GM23338 (cell line): ENCODE results near the gene RNASE7. TPM values are rescaled to one million over a fixed set of nuclear protein-coding genes. Genes with fewer than 3 reads are reported as not detected.

Experiments
- ATAC-seq: fragments of 200-7000 bp; cut with Tn5 transposase; 3 replicates; pipeline ENCODE4 v1.9.1; 2020
- DNase-seq: peaks from one replicate; pipeline ENCODE4 v3.0.0-alpha.2; 2015; ENCODE audit warnings: low spot score
- H2AFZ ChIP-seq: fragments of 200-600 bp; sonication (generic); 2 replicates; pipeline ENCODE4 v1.8.0; 2016; ENCODE audit warnings: antibody characterized with exemption, mild to moderate bottlenecking, moderate library complexity
- H3F3A ChIP-seq: fragments of 200-600 bp; sonication (generic); replicated peaks from 2 replicates; pipeline ENCODE4 v1.8.0; 2017; ENCODE audit warnings: antibody characterized with exemption, mixed run types, low read depth
- H3K27ac ChIP-seq: fragments of 200-600 bp; sonication (generic); 2 replicates; pipeline ENCODE4 v1.6.1; 2016; ENCODE audit warnings: low read depth
- H3K27me3 ChIP-seq: fragments of 200-600 bp; sonication (generic); 2 replicates; pipeline ENCODE4 v1.8.0; 2016; ENCODE audit warnings: mild to moderate bottlenecking, mixed run types, moderate library complexity; ENCODE audit not compliant: insufficient read depth
- H3K36me3 ChIP-seq: fragments of 200-600 bp; sonication (generic); 2 replicates; pipeline ENCODE4 v1.8.0; 2016; ENCODE audit warnings: mild to moderate bottlenecking; ENCODE audit not compliant: insufficient read depth
- H3K4me1 ChIP-seq: fragments of 200-600 bp; sonication (generic); 2 replicates; pipeline ENCODE4 v1.8.0; 2016; ENCODE audit warnings: mild to moderate bottlenecking, moderate library complexity; ENCODE audit not compliant: insufficient read depth
- H3K4me2 ChIP-seq: fragments of 200-600 bp; sonication (generic); 2 replicates; pipeline ENCODE4 v1.7.1; 2017; ENCODE audit warnings: mixed run types
- H3K4me3 ChIP-seq: fragments of 200-600 bp; sonication (generic); 2 replicates; pipeline ENCODE4 v1.6.1; 2016; ENCODE audit warnings: mixed run types
- H3K79me2 ChIP-seq: fragments of 200-600 bp; sonication (generic); replicated peaks from 2 replicates; pipeline ENCODE4 v1.8.0; 2017; ENCODE audit warnings: mild to moderate bottlenecking; ENCODE audit not compliant: insufficient read depth
- H3K9me2 ChIP-seq: fragments of 200-600 bp; sonication (generic); 2 replicates; pipeline ENCODE4 v1.8.0; 2017; ENCODE audit not compliant: insufficient read depth
- H4K20me1 ChIP-seq: fragments of 200-600 bp; sonication (generic); replicated peaks from 2 replicates; pipeline ENCODE4 v1.8.0; 2017; ENCODE audit warnings: mild to moderate bottlenecking; ENCODE audit not compliant: insufficient read depth
- H3K27ac Mint-ChIP-seq: 2 replicates; pipeline ENCODE4 v1.8.0; 2020; ENCODE audit warnings: inconsistent platforms, mild to moderate bottlenecking, moderate library complexity, mixed read lengths
- H3K27me3 Mint-ChIP-seq: 3 replicates; pipeline ENCODE4 v1.8.0; 2022; ENCODE audit warnings: low read depth, mild to moderate bottlenecking, moderate library complexity, mixed read lengths, inconsistent platforms; ENCODE audit not compliant: insufficient read depth, poor library complexity
- H3K36me3 Mint-ChIP-seq: 3 replicates; pipeline ENCODE4 v1.8.0; 2021; ENCODE audit warnings: low read depth, mild to moderate bottlenecking, inconsistent platforms, moderate library complexity, mixed read lengths
- H3K4me1 Mint-ChIP-seq: 3 replicates; pipeline ENCODE4 v1.8.0; 2020; ENCODE audit warnings: mild to moderate bottlenecking, inconsistent platforms, mixed read lengths
- H3K4me3 Mint-ChIP-seq: 3 replicates; pipeline ENCODE4 v1.8.0; 2021; ENCODE audit warnings: moderate library complexity, mild to moderate bottlenecking, inconsistent platforms, mixed read lengths
- H3K9me3 Mint-ChIP-seq: 3 replicates; pipeline ENCODE4 v1.8.0; 2020; ENCODE audit warnings: moderate library complexity, mild to moderate bottlenecking, inconsistent platforms, mixed read lengths
- CREB1 ChIP-seq: fragments of 250-450 bp; sonication (Bioruptor Pico); IDR thresholded peaks from 2 replicates; pipeline ENCODE4 v1.5.0; 2020; ENCODE audit warnings: low read depth, mild to moderate bottlenecking, moderate library complexity
- CTCF ChIP-seq, 2 experiments: fragments of 200-600 bp in 1 of 2; sonication (generic) in 1 of 2; conservative IDR thresholded peaks; 2 replicates each; pipeline versions ENCODE4 v1.5.1 to v1.6.1; 2016 to 2017; ENCODE audit warnings: antibody characterized with exemption in 2 of 2, low read depth in 2 of 2, mild to moderate bottlenecking in 2 of 2, moderate library complexity in 1 of 2
- EZH2 ChIP-seq: fragments of 200-600 bp; sonication (generic); IDR thresholded peaks from one replicate; pipeline ENCODE4 v1.8.0; 2017; ENCODE audit warnings: antibody characterized with exemption, mild to moderate bottlenecking, low read depth; ENCODE audit not compliant: unreplicated experiment
- EZH2phosphoT487 ChIP-seq: fragments of 200-600 bp; sonication (generic); IDR thresholded peaks from one replicate; pipeline ENCODE4 v1.8.1; 2018; ENCODE audit warnings: antibody characterized with exemption; ENCODE audit not compliant: unreplicated experiment
- JUNB ChIP-seq: IDR thresholded peaks from one replicate; pipeline ENCODE4 v1.6.1; 2016; ENCODE audit warnings: antibody characterized with exemption; ENCODE audit not compliant: unreplicated experiment
- NANOG ChIP-seq: IDR thresholded peaks from 2 replicates; pipeline ENCODE4 v1.6.1; 2016; ENCODE audit warnings: antibody characterized with exemption, borderline replicate concordance
- POLR2AphosphoS5 ChIP-seq: IDR thresholded peaks from 2 replicates; pipeline ENCODE4 v1.6.1; 2016; ENCODE audit warnings: antibody characterized with exemption, low read depth
- STAT1 ChIP-seq: IDR thresholded peaks from one replicate; pipeline ENCODE4 v1.6.1; 2016; ENCODE audit warnings: antibody characterized with exemption; ENCODE audit not compliant: unreplicated experiment
- ZNF114 ChIP-seq: fragments of 250-450 bp; sonication (Bioruptor Pico); IDR thresholded peaks from 2 replicates; pipeline ENCODE4 v1.5.0; 2020; ENCODE audit warnings: mild to moderate bottlenecking, moderate library complexity
- ZNF331 ChIP-seq: fragments of 250-450 bp; sonication (Bioruptor Pico); IDR thresholded peaks from 2 replicates; pipeline ENCODE4 v1.5.0; 2020; ENCODE audit warnings: low read depth, mild to moderate bottlenecking, moderate library complexity
- ZNF462 ChIP-seq: fragments of 250-450 bp; sonication (Bioruptor Pico); IDR thresholded peaks from 2 replicates; pipeline ENCODE4 v1.5.0; 2020; ENCODE audit warnings: mild to moderate bottlenecking, moderate library complexity
- polyA plus RNA-seq: library from polyadenylated mRNA; unstranded; fragments of >200 nt; fragmentation: Nextera tagmentation; extraction: Ambion mirVana; gene quantifications from 2 replicates; pipeline ENCODE4 v1.2.1, GENCODE V29; 2016
- total RNA-seq: library from RNA; depleted of rRNA; stranded (reverse); fragments of >200 nt; shearing (Covaris generic); gene quantifications from 2 replicates; pipeline ENCODE4 v1.2.3, GENCODE V29; 2014
- TF ChIP-seq, protein P1 (sequence below): IDR thresholded peaks from one replicate; pipeline ENCODE4 v1.6.1; 2018; ENCODE audit warnings: antibody characterized with exemption; ENCODE audit not compliant: unreplicated experiment

RNASE7 gene
- total and polyA plus RNA-seq, 2 experiments from 2014 or later = not detected

GRCh38 chr14:21048638-21049037, 6.5 kb downstream of the RNASE7 start:
- no peaks in the 10 kb centered on the region; the same call in 1 of the 2 replicates for H3K9me2 ChIP-seq
- no peaks in the 10 kb centered on the region for H3K79me2 ChIP-seq
- no peak overlapping the region for H2AFZ ChIP-seq
- Mint-ChIP-seq H3K27ac (no peak overlapping the region), H3K4me3 (no peak overlapping the region), H3K4me1 (no peaks in the 10 kb centered on the region; the same call in 2 of the 3 replicates), H3K27me3 (peaks cover 2% of the 10 kb centered on the region), H3K9me3 (no peaks in the 10 kb centered on the region), H3K36me3 (no peaks in the 10 kb centered on the region)
- H3K27me3 ChIP-seq = no peaks in the 10 kb centered on the region
- DNase-seq (no peak), ATAC-seq (no peak)
- TF ChIP-seq CREB1 (CRISPR knock-in tag) = no peak
- no peak overlapping the region for H3K4me3 ChIP-seq
- no peak overlapping the region for H3K27ac ChIP-seq
- H3K4me2 ChIP-seq = no peak overlapping the region
- no peaks in the 10 kb centered on the region for H3K4me1 ChIP-seq
- H3K36me3 ChIP-seq = no peaks in the 10 kb centered on the region
- H4K20me1 ChIP-seq = no peaks in the 10 kb centered on the region
- no peaks in the 10 kb centered on the region for H3F3A ChIP-seq

GRCh38 chr14:21049271-21049673, 7.1 kb downstream of the RNASE7 start:
- Histone ChIP-seq H4K20me1 (no peaks in the 10 kb centered on the region), H3K27me3 (no peaks in the 10 kb centered on the region), H3K4me2 (no peak overlapping the region), H3K36me3 (no peaks in the 10 kb centered on the region), H3K79me2 (no peaks in the 10 kb centered on the region), H3F3A (no peaks in the 10 kb centered on the region), H2AFZ (no peak overlapping the region), H3K27ac (no peak overlapping the region), H3K4me1 (no peaks in the 10 kb centered on the region), H3K4me3 (no peak overlapping the region), H3K9me2 (no peaks in the 10 kb centered on the region; the same call in 1 of the 2 replicates)
- peaks cover 3% of the 10 kb centered on the region; the same call in 2 of the 3 replicates for H3K4me1 Mint-ChIP-seq
- H3K36me3 Mint-ChIP-seq = no peaks in the 10 kb centered on the region
- ATAC-seq = no peak
- no peak overlapping the region for H3K27ac Mint-ChIP-seq
- no peak overlapping the region for H3K4me3 Mint-ChIP-seq
- H3K27me3 Mint-ChIP-seq = peaks cover 2% of the 10 kb centered on the region
- DNase-seq = no peak
- H3K9me3 Mint-ChIP-seq = no peaks in the 10 kb centered on the region
- TF ChIP-seq, protein P1, sequence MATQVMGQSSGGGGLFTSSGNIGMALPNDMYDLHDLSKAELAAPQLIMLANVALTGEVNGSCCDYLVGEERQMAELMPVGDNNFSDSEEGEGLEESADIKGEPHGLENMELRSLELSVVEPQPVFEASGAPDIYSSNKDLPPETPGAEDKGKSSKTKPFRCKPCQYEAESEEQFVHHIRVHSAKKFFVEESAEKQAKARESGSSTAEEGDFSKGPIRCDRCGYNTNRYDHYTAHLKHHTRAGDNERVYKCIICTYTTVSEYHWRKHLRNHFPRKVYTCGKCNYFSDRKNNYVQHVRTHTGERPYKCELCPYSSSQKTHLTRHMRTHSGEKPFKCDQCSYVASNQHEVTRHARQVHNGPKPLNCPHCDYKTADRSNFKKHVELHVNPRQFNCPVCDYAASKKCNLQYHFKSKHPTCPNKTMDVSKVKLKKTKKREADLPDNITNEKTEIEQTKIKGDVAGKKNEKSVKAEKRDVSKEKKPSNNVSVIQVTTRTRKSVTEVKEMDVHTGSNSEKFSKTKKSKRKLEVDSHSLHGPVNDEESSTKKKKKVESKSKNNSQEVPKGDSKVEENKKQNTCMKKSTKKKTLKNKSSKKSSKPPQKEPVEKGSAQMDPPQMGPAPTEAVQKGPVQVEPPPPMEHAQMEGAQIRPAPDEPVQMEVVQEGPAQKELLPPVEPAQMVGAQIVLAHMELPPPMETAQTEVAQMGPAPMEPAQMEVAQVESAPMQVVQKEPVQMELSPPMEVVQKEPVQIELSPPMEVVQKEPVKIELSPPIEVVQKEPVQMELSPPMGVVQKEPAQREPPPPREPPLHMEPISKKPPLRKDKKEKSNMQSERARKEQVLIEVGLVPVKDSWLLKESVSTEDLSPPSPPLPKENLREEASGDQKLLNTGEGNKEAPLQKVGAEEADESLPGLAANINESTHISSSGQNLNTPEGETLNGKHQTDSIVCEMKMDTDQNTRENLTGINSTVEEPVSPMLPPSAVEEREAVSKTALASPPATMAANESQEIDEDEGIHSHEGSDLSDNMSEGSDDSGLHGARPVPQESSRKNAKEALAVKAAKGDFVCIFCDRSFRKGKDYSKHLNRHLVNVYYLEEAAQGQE = no peak
- TF ChIP-seq ZNF462 (CRISPR knock-in tag) (no peak), ZNF114 (no peak), EZH2 (no peak), STAT1 (no peak), JUNB (no peak), EZH2phosphoT487 (no peak), ZNF331 (CRISPR knock-in tag) (no peak), CTCF (conservative IDR thresholded peaks at IDR 0.05; ENCODE audit: low read depth in 2 of 2) (no peak), NANOG (no peak), POLR2AphosphoS5 (no peak)
